ENCODE data around the gene BSN. TPM values are rescaled to one million over a fixed set of nuclear protein-coding genes. Genes with fewer than 3 reads are reported as not detected.

Gene BSN
- total and polyA plus RNA-seq, 2 of the 4 experiments (the other 2 are of a cell fraction), result under 0.01 to 0.03 TPM

- no peak for TF ChIP-seq CTCF (conservative IDR thresholded peaks at IDR 0.05; ENCODE audit: low read depth, low read length)
Observed at GRCh38 chr3:49552087-49552486, 2.2 kb upstream of the BSN start (continued).

- dilution Hi-C loops (cut with HindIII; ENCODE audit: low sequenced_read_pairs, unreplicated experiment), result no loop called here
- no peak for ATAC-seq (ENCODE audit: low read depth)
- POLR2A ChIA-PET (ENCODE audit: unreplicated experiment), result no interaction called here
Observed at GRCh38 chr3:49553324-49553691, 969 bp upstream of the BSN start.

More at GRCh38 chr3:49553324-49553691, 969 bp upstream of the BSN start:
- Histone ChIP-seq H3K18ac (ENCODE audit: low read depth, low read length) (no peak overlapping the region), H3K9ac (ENCODE audit: low read depth, low read length) (0 out of 2 replicates have a peak overlapping the region, but pooled peaks have one; percentile 56), H2AFZ (replicated peaks; ENCODE audit: low read length, poor library complexity) (no peak overlapping the region), H4K20me1 (ENCODE audit: insufficient read depth, low read length) (no peaks in the 10 kb centered on the region), H3K23ac (ENCODE audit: low read depth, low read length) (no peak overlapping the region), H3K56ac (ENCODE audit: extremely low read depth, insufficient read depth, low read length) (no peak overlapping the region), H3K36me3 (ENCODE audit: control insufficient read depth, insufficient read depth, low read length) (no peaks in the 10 kb centered on the region), H3K14ac (replicated peaks; ENCODE audit: low read depth, low read length) (no peak overlapping the region), H3K4ac (ENCODE audit: low read depth, low read length) (no peak overlapping the region), H3K27me3 (ENCODE audit: control insufficient read depth, insufficient read depth, low read length) (peaks cover 36% of the 10 kb centered on the region), H2BK20ac (ENCODE audit: low read depth, low read length) (no peak overlapping the region), H3K9me3 (ENCODE audit: control insufficient read depth, insufficient read depth, low read length) (no peaks in the 10 kb centered on the region), H3K4me1 (ENCODE audit: control insufficient read depth, insufficient read depth, low read length) (peaks cover 2% of the 10 kb centered on the region; the same call in 1 of the 2 replicates), H2BK5ac (ENCODE audit: low read depth, low read length, poor library complexity, severe bottlenecking) (no peak overlapping the region), H3K9me1 (ENCODE audit: insufficient read depth, low read length) (peaks cover 5% of the 10 kb centered on the region; the same call in 1 of the 2 replicates), H3K27ac (ENCODE audit: insufficient read depth, low read length) (no peak overlapping the region), H3K79me1 (ENCODE audit: low read depth in 1 of 2, low read length in 2 of 2) (peaks cover 0 to 3% of the 10 kb centered on the region in 2 experiments; a peak in 1 of 4 replicates), H2AK9ac (replicated peaks; ENCODE audit: low read depth, low read length, poor library complexity) (no peak overlapping the region), H2BK15ac (ENCODE audit: low read depth, low read length) (no peak overlapping the region), H2BK120ac (ENCODE audit: low read depth, low read length) (no peak overlapping the region), H4K8ac (ENCODE audit: low read depth in 2 of 2, low read length in 2 of 2) (no peak overlapping the region; a peak in 1 of 4 replicates), H2AK5ac (ENCODE audit: low read depth, low read length) (no peak overlapping the region), H4K5ac (ENCODE audit: low read depth, low read length) (no peak overlapping the region), H3K4me3 (ENCODE audit: insufficient read depth, low read depth, low read length) (peak overlapping the region; percentile 58; the same call in 1 of the 2 replicates), H3K4me2 (ENCODE audit: low read depth, low read length) (peak overlapping the region; percentile 89; the same call in 1 of the 2 replicates), H4K91ac (ENCODE audit: insufficient read depth, low read depth, low read length) (no peak overlapping the region)
- peak; percentile 48 for DNase-seq
- WGBS, 2 experiments (ENCODE audit: extremely low coverage in 2 of 2, insufficient read length in 1 of 2), result no CpG with 5 or more reads among the region's 8 CpGs
- no TSS peak for BruUV-seq (replicated peaks)
- CTCF ChIA-PET, result interaction anchor here (0.5 to 3.0 kb wide), 4 partner anchors 13 to 466 kb away, joined by 3 to 15 read pairs (median 4); no protein-coding TSS in a partner anchor
- in situ Hi-C loops (cut with MboI; ENCODE audit: low sequenced_read_pairs), result no loop called here
- TF ChIP-seq MAFK (IDR thresholded peaks at IDR 0.05; ENCODE audit: low read depth, low read length), result no peak
- TF ChIP-seq ELK1 (IDR thresholded peaks at IDR 0.05; ENCODE audit: borderline replicate concordance, low read depth, low read length), result no peak
- no peak for TF ChIP-seq RCOR1 (IDR thresholded peaks at IDR 0.05; ENCODE audit: insufficient replicate concordance, low read length)
- no peak for TF ChIP-seq SMC3 (IDR thresholded peaks at IDR 0.05; ENCODE audit: low read depth, low read length)
- TF ChIP-seq MAZ (IDR thresholded peaks at IDR 0.05; ENCODE audit: borderline replicate concordance, low read depth, low read length), result no peak
- peak; percentile 11; the same call in 1 of the 2 replicates for TF ChIP-seq POLR2A (IDR thresholded peaks at IDR 0.05; ENCODE audit: low read depth, low read length)
- TF ChIP-seq RFX5 (IDR thresholded peaks at IDR 0.05; ENCODE audit: low read depth, low read length), result no peak
- TF ChIP-seq FOS (IDR thresholded peaks at IDR 0.05; ENCODE audit: low read depth, low read length), result no peak
- TF ChIP-seq RAD21 (IDR thresholded peaks at IDR 0.05; ENCODE audit: low read length), result no peak
- TF ChIP-seq CEBPB (IDR thresholded peaks at IDR 0.05; ENCODE audit: low read depth, low read length), result peak; percentile 96
- TF ChIP-seq CTCF (conservative IDR thresholded peaks at IDR 0.05; ENCODE audit: low read depth, low read length), result no peak
- intact Hi-C loops (cut with micrococcal nuclease), result no loop called here

Measured in IMR-90 (cell line).